ENCODE results near the gene ABCD3.
"Not testable (repeated sequence)": the region's sequence is repeated elsewhere in the genome, so short reads cannot be mapped to it uniquely, and the experiment has no call there.

The ABCD3 gene

DNA sequence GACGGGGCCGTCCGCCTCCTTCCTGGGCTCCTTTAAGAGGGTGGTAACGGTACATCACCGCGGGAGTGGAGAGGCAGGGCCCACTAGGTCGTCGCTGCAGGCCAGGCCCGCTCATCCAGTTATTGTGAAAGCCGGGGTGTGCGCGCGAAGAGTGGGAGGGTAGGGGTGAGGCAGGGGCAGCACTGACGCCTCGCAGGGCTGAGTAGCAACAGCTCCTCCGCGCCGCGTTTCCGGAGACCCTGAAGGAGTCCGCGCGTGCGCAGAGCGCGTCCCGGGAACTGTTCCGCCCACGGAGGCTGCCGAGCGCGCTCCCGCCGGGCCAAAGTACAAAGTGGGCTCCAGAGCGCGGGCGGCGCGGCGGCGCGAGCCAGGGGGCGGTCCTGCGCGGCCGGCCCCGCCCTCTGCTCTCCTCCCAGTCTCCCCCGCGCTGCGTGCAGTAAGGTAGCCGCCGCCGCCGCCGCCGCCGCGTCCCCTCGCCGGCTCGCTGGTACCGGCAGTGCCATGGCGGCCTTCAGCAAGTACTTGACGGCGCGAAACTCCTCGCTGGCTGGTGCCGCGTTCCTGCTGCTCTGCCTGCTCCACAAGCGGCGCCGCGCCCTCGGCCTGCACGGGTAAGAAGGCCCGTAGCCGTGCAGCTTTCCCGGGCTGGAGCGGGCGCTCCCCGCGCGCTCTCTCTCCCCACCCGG is at the start of gene ABCD3:
TSS of gene ABCD3 (plus strand) at position 412 of the 686 bp plus-strand sequence. CDS start at position 502, 90 bp downstream.
- DNase-seq (ENCODE audit: low read depth): peak; percentile 99

DNA sequence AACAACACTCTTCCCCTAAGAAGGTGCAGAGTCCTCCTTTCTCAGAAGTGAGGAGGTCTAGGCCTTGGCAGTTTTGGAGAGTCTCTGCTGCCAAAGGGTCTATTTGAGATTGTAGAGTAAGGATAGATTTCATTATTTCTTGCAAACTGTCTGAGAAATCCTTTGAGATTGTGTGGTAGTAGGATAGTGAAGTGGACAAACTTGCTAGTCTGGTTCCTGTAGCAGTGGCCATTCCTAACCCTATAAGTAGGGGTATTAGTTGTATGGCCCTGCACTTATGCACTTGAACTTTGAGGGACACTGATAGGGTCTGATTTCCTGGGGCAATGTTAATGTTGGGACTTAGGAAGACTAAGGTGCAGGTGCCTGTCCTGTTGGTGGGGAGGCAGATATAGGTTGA is 45.4 kb upstream of the ABCD3 start:
- DNase-seq (ENCODE audit: low read depth): not testable (repeated sequence)

DNA sequence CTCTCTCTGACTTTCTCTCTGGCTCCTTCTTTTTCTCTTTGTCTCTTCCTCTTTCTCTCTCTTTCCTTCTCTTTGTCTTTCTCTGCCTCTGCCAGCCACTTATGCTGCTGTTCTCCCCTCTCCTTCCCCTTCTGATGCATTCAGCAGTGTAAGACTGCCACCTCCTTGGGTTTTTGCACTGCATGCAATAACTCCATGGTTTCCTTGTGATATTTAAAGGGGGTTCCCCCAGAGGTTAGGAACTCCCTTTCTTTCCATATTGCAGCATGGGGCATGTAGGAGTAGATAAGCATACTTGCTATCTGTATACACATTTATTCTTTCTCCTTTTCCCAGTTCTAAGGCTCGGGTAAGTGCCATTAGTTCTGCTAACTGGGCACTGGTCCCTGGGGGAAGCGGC is 44.9 kb upstream of the ABCD3 start:
- DNase-seq (ENCODE audit: low read depth): not testable (repeated sequence)

DNA sequence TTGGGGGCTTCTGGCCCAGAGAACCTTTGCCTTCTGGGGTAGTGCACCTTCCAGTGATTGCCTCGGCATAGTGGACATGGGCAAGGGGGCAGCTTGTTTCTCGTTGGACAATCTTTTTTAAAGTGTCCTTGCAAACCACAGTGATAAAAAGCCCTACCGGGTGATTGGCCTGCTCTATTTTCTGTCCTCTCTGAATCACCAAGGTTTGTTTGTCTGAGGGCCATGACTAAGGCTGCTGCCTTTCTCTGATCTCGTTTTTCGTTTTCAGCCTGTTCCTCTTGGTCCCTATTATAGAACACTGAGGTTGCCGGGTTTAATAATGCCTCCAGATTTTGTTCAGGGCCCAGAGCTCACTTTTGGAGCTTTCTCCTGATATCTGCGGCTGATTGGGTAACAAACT is 42.5 kb upstream of the ABCD3 start:
- not testable (repeated sequence) for DNase-seq (ENCODE audit: low read depth)

DNA sequence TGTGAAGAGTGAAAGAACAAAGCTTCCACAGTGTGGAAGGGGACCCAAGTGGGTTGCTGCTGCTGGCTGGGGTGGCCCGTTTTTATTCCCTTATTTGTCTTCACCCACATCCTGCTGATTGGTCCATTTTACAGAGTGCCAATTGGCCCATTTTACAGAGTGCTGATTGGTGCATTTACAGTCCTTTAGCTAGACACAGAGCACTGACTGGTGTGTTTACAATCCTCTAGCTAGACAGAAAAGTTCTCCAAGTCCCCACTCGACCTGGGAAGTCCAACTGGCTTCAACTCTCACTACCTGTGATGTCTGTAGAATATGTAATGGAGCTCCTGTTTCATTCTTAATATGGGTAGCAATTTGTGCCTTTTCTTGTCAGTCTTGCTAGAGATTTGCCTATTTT is 39.7 kb upstream of the ABCD3 start:
- DNase-seq (ENCODE audit: low read depth): not testable (repeated sequence)

DNA sequence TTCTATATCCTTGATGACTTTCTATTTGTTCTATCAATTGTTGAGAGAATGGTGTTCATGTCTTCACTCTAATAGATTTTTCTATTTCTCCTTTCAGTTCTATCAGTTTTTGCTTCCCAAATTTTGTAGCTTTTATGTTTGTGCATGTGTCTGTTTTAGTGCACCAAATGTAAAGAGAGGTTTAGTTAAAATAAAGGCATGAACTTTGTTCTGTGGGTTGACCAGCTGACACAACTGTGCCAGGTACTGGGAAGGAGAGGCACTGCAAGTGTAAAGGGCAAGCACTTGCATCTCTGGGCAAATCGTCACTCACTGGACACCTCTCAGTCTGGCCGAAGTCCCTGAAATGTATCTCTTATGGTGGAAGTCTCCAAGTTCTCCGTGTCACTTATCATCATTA is 38.6 kb upstream of the ABCD3 start:
- no peak for DNase-seq (ENCODE audit: low read depth)

DNA sequence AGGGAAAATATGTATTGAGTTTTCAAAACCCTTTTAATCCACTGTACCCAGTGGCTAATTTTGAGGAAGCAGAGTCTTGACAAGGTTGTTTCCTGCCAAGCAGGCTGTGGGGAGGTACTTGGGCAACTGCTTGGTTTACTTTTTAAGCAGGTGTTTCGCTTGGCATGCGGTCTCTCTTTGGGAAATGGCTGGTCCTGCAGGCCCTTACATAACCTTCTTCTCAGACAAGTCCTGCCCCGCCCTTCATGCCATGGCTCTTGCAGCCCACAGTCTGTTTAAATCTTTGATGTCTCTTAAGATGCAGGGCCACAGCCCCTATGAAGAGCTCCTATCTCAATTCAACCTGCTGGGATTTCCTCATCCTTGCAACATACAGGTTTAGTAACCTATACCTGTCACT is 36.0 kb upstream of the ABCD3 start:
- DNase-seq (ENCODE audit: low read depth): no peak

DNA sequence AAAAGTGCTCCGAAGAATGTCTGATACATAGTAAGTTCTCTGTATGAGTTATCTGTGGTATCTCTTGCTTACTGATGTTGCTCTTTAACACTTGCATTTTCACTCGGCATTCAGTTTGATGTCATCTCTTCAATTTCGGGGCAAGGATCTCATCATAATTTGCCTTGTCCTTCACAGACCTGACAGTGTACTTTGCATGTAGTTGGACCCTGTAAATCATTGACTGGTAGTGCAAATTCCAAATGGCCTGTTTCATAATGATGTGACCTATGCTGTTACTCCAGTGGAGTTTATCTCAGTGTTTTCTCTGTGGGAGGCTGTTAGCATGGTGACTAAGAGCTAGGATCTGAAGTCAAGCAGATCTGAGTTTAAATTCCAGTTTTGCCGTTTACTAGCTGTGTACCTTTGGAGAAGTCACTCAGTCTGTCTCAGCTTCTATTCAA is 34.2 kb upstream of the ABCD3 start:
- DNase-seq (ENCODE audit: low read depth): peak; percentile 11

DNA sequence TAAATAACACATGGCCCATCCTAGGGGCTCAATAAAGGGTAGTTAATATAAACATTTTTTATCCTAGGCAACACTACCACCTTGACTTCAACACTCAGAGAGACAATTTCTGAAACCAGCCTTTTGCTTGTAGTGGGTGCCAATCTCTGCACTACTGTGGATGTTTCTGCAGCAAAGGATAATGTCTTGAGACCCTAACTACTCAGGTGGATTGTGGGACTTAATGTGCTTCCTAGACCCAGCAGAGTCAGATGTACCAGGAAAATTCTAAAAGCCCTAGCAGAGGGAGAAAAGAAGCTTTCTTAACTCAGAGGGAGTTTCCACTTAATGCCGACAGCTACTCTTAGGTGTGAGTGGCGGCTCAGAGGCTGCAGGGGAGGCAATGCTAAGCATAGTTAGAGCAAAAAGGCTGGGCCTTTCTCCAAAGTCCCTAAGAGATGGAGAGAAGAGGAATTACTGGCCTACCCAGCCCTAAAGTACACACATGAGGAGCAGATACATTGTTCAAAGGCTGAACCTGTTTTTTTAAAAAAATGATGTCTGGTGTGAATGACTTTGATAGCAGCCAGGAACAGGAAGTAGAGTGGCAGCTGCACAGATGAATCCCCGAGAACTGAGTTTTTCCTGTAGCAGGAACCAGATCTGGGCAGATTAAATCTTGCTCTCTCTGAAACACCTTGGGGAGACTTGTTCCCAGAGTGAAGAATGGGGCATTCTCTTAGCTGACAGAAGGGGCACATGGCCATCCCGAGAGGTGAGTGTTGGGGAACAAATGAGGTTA is 33.5 kb upstream of the ABCD3 start:
- DNase-seq (ENCODE audit: low read depth): no peak

DNA sequence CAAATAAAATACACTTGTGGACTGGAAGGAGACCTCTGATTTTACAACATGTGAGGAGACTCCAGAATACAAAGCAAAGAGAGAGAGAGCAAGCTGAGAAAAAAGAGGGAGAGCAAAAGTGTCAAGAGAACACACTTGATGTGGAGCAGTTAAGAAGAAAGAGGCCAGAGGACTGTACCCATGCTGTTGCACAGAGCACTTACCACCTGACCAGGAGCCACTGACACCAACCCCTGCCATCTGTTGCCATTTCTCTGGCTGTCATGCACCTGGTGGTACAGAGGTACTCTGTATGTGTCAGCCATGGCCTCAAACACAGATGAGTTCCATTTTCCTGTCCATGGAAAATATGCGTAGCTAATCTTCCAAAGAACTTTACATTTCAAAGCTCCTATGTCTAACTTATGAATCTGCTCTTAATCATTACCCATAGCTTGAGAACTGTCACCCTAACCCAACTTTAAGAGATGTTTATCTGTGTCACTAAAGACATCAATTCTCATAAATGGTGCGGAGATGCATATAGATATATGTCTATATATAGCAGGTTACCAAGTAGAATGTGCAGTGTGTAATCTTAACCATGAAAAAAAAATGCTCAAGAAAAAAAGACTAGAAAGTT is 32.8 kb upstream of the ABCD3 start:
- DNase-seq (ENCODE audit: low read depth): no peak

DNA sequence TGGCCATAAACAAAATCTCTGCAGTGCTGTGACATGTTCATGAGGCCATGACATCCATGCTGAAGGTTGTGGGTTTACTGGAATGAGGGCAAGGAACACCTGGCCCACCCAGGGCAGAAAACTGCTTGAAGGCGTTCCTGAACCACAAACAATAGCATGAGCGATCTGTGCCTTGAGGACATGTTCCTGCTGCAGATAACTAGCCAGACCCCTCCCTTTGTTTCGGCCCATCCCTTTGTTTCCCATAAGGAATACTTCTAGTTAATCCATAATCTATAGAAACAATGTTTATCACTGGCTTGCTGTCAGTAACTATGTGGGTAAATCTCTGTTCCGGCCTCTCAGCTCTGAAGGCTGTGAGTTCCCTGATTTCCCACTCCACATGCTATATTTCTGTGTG is 28.9 kb upstream of the ABCD3 start:
- DNase-seq (ENCODE audit: low read depth): no peak

DNA sequence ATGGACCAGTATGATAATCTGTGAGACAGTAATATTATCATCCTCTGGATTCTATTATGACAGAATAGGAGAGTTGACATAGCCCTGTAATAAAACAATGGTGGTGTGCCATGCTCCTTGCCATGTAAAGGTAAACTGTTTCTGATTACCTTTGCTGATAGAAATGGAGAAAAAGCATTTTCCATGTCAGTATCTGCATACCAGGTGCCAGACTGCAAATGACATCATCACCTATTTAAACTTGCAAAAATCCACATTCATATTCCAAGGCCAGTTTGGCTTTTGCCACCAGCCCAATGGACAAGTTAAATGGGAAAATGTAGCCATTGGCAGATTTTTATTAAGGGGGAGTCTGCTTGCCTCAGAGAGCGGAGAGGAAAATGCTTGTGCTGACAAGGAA is 23.9 kb upstream of the ABCD3 start:
- DNase-seq (ENCODE audit: low read depth): no peak

DNA sequence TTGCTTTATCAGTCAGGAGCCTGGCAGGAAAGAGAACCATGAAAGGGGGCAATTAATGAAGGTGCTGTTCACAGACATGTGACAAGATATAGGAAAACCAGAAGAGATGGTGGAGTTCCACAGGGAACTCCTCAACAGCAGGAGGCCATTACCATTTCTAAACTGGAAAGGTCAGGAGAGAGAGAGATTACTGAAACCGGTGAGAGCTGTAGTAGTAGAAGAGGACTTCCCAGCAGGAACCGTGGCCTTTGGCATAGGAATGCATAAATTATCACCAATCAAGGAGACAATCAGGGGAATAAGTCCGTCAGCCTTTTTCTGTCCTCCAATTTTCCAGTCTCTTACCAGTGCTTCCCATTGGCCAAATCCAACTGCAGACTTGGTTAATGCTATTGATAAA is 23.0 kb upstream of the ABCD3 start:
- DNase-seq (ENCODE audit: low read depth): no peak

DNA sequence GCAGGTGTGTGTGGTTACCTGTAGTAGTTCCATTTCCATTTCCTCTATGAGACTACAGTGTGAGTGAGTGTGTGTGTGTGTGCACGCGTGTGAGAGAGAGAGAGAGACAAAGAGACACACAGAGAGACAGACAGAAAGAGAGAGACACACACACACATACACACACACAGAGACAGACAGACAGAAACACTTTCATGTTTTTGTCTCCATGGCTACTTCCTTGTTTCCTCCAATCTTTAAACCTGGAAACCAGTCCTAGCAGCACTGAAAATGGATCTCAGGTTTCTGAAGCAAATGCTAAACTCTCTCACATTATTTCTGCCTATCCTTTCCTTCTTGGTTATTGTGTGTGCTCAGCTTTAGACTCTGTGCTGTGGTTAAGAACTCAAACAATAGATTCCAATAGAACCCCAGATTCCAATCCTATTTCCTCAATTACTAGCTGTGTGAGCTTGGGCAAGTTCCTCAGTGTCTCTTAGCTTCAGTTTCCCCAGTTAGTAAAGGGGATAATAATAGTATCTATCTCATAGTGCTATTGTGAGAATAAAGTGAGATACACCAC is 22.4 kb upstream of the ABCD3 start:
- DNase-seq (ENCODE audit: low read depth): no peak

DNA sequence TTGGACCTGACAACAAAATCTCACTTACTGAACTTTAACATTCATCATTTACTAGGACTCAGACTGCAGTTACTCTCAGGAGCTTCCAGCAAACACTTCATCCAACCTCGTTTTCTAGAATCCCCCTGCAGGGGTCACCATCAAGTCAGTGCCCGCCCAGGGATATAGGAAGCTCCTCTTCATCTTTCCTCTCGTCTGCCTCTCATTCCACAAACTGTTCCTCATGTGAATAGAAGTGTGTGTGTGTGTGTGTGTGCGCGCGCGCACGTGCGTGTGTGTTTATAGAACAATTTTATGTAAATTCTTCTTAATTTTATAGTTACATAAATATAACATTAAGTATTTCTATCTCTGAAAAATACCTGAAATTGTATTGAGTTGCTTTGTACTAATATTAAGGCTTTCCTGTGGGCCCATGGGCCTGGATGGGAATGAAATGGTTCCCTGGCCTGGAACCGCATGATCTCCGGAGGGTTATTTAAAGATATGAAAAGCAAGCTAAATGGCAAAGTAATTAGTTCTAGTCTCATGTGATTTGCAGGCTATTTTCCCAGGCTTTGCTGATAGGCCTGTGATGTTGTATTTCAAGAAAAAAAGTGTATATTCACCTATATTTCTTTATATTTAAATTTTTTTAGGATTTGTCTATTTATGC is 21.7 kb upstream of the ABCD3 start:
- DNase-seq (ENCODE audit: low read depth): no peak

DNA sequence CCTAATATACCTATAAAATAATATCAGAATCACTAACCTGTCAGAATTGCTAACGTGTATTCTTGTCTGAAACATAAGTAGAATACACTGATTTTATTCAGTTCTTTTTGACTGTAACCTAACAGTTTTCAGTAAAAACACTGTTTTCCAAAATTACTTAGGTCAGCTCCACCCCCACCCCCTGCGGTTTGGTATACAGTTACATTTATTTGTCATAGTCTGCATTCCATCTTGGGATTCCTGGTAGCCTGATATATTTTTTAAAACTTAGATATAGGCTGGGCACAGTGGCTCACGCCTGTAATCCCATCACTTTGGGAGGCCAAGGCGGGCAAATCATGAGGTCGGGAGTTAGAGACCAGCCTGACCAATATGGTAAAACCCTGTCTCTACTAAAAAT is 19.8 kb upstream of the ABCD3 start:
- no peak for DNase-seq (ENCODE audit: low read depth)

DNA sequence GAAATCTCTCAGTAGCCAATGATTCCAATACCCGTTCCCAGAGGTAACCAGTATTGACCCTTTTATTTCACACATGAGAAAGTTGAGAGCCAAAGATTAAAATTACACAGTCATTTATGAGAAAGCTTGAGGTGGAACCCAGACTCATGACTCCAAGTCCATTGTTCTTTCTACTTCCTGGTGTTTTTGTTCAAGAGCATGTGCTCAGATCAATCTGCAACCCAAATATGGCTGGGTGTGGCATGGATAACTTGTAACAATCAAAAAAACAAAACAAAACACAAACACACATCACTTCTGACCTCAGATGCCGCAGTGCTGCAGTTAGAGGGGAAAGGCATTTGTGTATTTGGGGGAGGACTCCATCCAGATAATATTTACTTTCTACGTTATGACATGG is 18.7 kb upstream of the ABCD3 start:
- DNase-seq (ENCODE audit: low read depth): no peak

DNA sequence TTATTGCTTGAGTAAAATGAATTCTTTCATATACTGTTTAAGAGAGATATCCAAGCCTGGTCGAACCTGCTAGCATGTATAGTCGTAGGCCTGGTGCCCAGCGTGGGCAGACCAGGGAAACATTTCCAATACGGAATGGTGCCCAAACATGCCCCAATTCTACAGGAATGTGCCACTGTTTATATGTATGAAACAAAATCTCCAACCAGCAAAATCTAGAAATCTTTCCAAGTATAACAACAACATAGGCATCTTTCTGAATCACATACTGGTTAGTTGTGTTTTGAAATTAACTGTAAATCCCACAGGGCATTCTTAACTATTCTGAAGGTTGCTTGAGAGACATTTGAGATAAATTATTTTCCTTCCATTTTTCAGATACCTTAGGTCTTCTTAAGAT is 17.0 kb upstream of the ABCD3 start:
- peak; percentile 65 for DNase-seq (ENCODE audit: low read depth)

DNA sequence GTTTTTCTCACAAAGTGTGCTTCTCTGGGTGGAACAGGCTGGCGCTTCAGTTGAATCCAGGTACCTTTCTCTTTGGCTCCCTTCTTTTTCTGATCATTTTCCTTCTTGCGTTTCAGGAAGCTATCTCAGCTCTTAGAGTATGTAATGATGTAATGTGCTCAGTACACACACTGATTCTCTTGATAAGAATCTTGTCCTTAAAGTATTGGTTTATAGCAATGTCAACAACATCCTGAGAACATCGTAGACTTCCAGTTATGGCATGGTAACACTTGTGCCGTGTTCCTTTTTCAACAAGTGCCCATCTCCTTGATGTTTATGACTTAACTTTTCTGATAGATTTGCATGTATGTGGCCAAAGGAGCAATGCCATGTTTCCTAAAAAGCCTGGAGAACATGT is 11.7 kb upstream of the ABCD3 start:
- DNase-seq (ENCODE audit: low read depth): no peak

DNA sequence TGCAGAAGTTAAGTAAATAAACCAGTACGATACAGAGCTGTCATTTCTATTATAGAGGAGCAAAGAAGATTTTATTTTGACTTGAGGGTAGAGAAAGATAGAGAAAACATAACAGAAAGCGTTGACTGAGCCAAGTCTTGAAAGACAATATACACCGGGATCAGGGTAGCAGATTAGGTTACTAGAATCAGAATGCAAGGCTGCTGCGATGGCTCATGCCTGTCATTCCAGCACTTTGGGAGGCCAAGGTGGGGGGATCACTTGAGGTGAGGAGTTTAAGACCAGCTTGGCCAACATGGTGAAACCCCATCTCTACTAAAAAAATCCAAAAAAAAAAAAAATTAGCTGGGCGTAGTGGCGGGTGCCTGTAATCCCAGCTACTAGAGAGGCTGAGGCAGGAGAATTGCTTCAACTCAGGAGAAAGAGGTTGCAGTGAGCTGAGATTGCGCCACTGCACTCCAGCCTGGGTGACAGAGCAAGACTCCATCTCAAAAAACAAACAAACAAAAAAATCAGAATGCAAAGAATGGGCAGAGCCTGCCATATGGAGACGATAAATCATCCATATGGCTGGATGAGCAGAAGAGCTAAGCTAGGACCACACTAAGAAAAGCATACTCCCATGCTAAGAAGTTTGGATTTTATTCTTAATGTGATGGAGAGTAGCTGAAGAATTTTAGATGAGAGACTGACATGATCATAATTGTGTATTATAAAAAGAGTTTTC is 9.9 kb upstream of the ABCD3 start:
- DNase-seq (ENCODE audit: low read depth): no peak

DNA sequence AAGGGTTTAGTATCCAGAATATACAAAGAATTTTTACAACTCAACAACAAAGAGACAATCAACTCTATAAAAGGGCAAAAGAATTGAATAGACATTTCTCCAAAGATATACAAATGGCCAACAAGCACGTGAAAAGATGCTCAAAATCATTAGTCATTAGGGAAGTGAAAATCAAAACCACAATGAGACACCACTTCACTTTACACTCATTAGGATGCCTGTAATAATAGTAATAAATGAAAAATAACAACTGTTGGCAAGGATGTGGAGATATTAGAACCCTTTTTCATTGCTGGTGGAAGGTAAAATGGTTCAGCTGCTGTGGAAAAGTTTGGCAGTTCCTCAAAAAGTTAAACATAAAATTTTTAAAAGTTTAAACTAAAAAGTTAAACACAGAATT is 7.0 kb upstream of the ABCD3 start:
- DNase-seq (ENCODE audit: low read depth): no peak

DNA sequence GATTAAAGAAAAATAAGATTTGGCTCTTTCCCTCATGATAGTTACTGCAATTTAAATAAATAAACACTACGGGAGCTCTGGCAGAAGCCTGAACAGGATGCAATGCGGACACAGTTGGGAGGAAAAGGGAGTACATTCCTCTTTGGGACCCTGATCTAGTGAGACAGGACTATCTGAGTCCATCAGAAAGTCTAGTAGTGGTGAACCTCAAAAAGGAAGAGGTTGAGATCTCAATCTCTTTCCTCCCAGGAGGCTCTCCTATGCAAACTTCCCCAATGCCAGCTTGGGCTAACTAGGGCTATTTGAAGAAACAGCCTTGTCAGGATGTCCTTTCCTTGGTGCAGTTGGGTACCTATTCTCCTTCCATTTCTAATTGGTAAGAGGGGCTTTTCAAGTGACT is 4.9 kb upstream of the ABCD3 start:
- no peak for DNase-seq (ENCODE audit: low read depth)
